Adrenal gland (tissue), 12 donors: ENCODE data around the gene BIRC5. TPM values are rescaled to one million over a fixed set of nuclear protein-coding genes. Genes with fewer than 3 reads are reported as not detected.
A peak's percentile ranks its signal among the peaks of the same experiment; 100 is the strongest.

ENCODE experiments used
- DNase-seq, 7 donors: peaks; one replicate each; pipeline ENCODE4 v3.0.0-alpha.2; 2019 to 2020
- H3K27ac ChIP-seq, 5 donors: fragments of 200-600 bp; sonication (generic) in 4 of 5; 1 replicate in 3 of 5; 2 replicates in 2 of 5; pipeline versions ENCODE4 v1.5.1 to v1.8.0; 2016 to 2020; ENCODE audit warnings: mild to moderate bottlenecking in 1 of 5
- H3K27me3 ChIP-seq: fragments of 200-600 bp; 2 replicates; pipeline ENCODE4 v1.8.0; 2021
- H3K36me3 ChIP-seq, 2 donors: fragments of 200-600 bp; replicated peaks in 1 of 2; 1 replicate in 1 of 2; 2 replicates in 1 of 2; pipeline versions ENCODE4 v1.5.1 to v1.8.0; 2018 to 2022
- H3K4me1 ChIP-seq, 2 donors: fragments of 200-600 bp; replicated peaks in 1 of 2; 1 replicate in 1 of 2; 2 replicates in 1 of 2; pipeline versions ENCODE4 v1.5.1 to v1.8.0; 2018 to 2021
- H3K4me3 ChIP-seq, 4 donors: fragments of 200-600 bp; sonication (generic) in 3 of 4; one replicate each; pipeline ENCODE4 v1.5.1; 2016 to 2018
- H3K9me3 ChIP-seq, 3 donors: fragments of 200-600 bp; sonication (generic) in 1 of 3; replicated peaks in 1 of 3; 1 replicate in 2 of 3; 2 replicates in 1 of 3; pipeline versions ENCODE4 v1.5.1 to v1.8.0; 2016 to 2021
- POLR2A ChIP-seq, 2 donors: fragments of 450-650 bp; IDR thresholded peaks; one replicate each; pipeline ENCODE4 v1.6.1; 2017; ENCODE audit warnings: antibody characterized with exemption in 2 of 2, mild to moderate bottlenecking in 2 of 2, moderate library complexity in 1 of 2
- WGBS, 4 donors: extraction: QIAGEN DNeasy Blood & Tissue Kit in 2 of 4; methylation state at CpG; one replicate each; pipeline versions ENCODE4 v1.1.5 to v1.1.7; 2013 to 2017; 5-methylcytosine and 5-hydroxymethylcytosine counted together
- intact Hi-C, 2 donors: fragments of 100-400 bp; cut with DNase I; formaldehyde crosslinking; loops; one replicate each; pipeline versions ENCODE4 v1.14.1 to v1.15.0; 2022 to 2023
- polyA plus RNA-seq, 3 donors: library from polyadenylated mRNA; stranded (reverse); fragments of 200-250 nt in 2 of 3; fragments of 350-450 nt in 1 of 3; fragmentation: Illumina TruSeq in 1 of 3; extraction: RNeasy Lipid Tissue Mini Kit (QIAGEN cat#74804) in 1 of 3; gene quantifications; one replicate each; pipeline ENCODE4 v1.2.3, GENCODE V29; 2013 to 2014
- total RNA-seq, 9 donors: library from RNA; depleted of rRNA in 4 of 9; stranded (reverse); fragments of >200 nt in 4 of 9; fragments of 120-200 nt in 1 of 9; fragmentation: NEBNext Ultra II Directional in 1 of 9; extraction: Animal tissue kit (Norgen Biotek cat#: 25700) in 1 of 9; gene quantifications; one replicate each; pipeline versions ENCODE4 v1.1.0 to v1.2.4, GENCODE V29; 2013 to 2023
- TF ChIP-seq, protein P1 (sequence below), 6 experiments: fragments of 450-650 bp in 4 of 6; fragments of 200-600 bp in 2 of 6; sonication (generic) in 1 of 6; IDR thresholded peaks; 1 replicate in 5 of 6; 2 replicates in 1 of 6; pipeline versions ENCODE4 v1.5.1 to v1.8.0; 2016 to 2021; ENCODE audit warnings: antibody characterized with exemption in 6 of 6, mild to moderate bottlenecking in 2 of 6, moderate library complexity in 1 of 6
- donor health status: healthy with polysubstance abuse.
- donor health status: Bipolar disorder and iron deficiency.
- donor health status: DM: yes; HTN: yes; CAD: no.
- donor health status: DM: no; HTN: no; CAD: no.
- donor health status: DM: no; HTN: no; CAD: no.
- donor health status: DM: yes; HTN: yes; CAD: no.

Gene BIRC5
- total and polyA plus RNA-seq, 12 donors = 0.12 to 17.6 (median 1.3) TPM

DNA sequence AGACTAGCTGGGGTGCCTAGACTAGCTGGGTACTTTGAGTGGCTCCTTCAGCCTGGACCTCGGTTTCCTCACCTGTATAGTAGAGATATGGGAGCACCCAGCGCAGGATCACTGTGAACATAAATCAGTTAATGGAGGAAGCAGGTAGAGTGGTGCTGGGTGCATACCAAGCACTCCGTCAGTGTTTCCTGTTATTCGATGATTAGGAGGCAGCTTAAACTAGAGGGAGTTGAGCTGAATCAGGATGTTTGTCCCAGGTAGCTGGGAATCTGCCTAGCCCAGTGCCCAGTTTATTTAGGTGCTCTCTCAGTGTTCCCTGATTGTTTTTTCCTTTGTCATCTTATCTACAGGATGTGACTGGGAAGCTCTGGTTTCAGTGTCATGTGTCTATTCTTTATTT is 9.0 kb downstream of the BIRC5 start:
- DNase-seq = no peak
- peak overlapping the region in 2 of 5 donors; percentile 54 to 60 for H3K27ac ChIP-seq
- no peaks in the 10 kb centered on the region for H3K4me1 ChIP-seq
- TF ChIP-seq, protein P1, sequence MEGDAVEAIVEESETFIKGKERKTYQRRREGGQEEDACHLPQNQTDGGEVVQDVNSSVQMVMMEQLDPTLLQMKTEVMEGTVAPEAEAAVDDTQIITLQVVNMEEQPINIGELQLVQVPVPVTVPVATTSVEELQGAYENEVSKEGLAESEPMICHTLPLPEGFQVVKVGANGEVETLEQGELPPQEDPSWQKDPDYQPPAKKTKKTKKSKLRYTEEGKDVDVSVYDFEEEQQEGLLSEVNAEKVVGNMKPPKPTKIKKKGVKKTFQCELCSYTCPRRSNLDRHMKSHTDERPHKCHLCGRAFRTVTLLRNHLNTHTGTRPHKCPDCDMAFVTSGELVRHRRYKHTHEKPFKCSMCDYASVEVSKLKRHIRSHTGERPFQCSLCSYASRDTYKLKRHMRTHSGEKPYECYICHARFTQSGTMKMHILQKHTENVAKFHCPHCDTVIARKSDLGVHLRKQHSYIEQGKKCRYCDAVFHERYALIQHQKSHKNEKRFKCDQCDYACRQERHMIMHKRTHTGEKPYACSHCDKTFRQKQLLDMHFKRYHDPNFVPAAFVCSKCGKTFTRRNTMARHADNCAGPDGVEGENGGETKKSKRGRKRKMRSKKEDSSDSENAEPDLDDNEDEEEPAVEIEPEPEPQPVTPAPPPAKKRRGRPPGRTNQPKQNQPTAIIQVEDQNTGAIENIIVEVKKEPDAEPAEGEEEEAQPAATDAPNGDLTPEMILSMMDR (IDR thresholded peaks at IDR 0.05) = no peak
- TF ChIP-seq POLR2A (IDR thresholded peaks at IDR 0.05) = no peak
- intact Hi-C loops = no loop called here
- WGBS, 4 donors = 78 to 87% (median 83%) methylated on average over 4 of the region's 4 CpGs
- H3K36me3 ChIP-seq = no peaks in the 10 kb centered on the region
- no peaks in the 10 kb centered on the region for H3K9me3 ChIP-seq
- H3K4me3 ChIP-seq = no peak overlapping the region
- no peaks in the 10 kb centered on the region for H3K27me3 ChIP-seq

- intact Hi-C loops = no loop called here
- Histone ChIP-seq H3K4me3 (no peak overlapping the region), H3K27me3 (no peaks in the 10 kb centered on the region), H3K27ac (peak overlapping the region in 2 of 5 donors; percentile 29 to 60), H3K4me1 (no peaks in the 10 kb centered on the region), H3K36me3 (no peaks in the 10 kb centered on the region), H3K9me3 (no peaks in the 10 kb centered on the region)
- 86 to 89% (median 87%) methylated on average over 3 of the region's 3 CpGs for WGBS, 4 donors
- DNase-seq = no peak
- TF ChIP-seq, protein P1 (IDR thresholded peaks at IDR 0.05) = no peak
- no peak for TF ChIP-seq POLR2A (IDR thresholded peaks at IDR 0.05)
Observed at GRCh38 chr17:78223765-78224164, 9.7 kb downstream of the BIRC5 start.

DNA sequence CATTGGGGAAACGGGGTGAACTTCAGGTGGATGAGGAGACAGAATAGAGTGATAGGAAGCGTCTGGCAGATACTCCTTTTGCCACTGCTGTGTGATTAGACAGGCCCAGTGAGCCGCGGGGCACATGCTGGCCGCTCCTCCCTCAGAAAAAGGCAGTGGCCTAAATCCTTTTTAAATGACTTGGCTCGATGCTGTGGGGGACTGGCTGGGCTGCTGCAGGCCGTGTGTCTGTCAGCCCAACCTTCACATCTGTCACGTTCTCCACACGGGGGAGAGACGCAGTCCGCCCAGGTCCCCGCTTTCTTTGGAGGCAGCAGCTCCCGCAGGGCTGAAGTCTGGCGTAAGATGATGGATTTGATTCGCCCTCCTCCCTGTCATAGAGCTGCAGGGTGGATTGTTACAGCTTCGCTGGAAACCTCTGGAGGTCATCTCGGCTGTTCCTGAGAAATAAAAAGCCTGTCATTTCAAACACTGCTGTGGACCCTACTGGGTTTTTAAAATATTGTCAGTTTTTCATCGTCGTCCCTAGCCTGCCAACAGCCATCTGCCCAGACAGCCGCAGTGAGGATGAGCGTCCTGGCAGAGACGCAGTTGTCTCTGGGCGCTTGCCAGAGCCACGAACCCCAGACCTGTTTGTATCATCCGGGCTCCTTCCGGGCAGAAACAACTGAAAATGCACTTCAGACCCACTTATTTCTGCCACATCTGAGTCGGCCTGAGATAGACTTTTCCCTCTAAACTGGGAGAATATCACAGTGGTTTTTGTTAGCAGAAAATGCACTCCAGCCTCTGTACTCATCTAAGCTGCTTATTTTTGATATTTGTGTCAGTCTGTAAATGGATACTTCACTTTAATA is 10.4 kb downstream of the BIRC5 start:
- 72 to 79% (median 76%) methylated on average over 25 to 27 of the region's 27 CpGs for WGBS, 4 donors
- Histone ChIP-seq H3K27ac (peak overlapping the region in 2 of 5 donors; percentile 29 to 60), H3K36me3 (no peaks in the 10 kb centered on the region), H3K4me3 (no peak overlapping the region), H3K27me3 (no peaks in the 10 kb centered on the region), H3K9me3 (no peaks in the 10 kb centered on the region), H3K4me1 (no peaks in the 10 kb centered on the region)
- peak in 2 of 7 donors; percentile 20 to 62 for DNase-seq
- no peak for TF ChIP-seq POLR2A (IDR thresholded peaks at IDR 0.05)
- TF ChIP-seq, protein P1 (IDR thresholded peaks at IDR 0.05) = no peak
- intact Hi-C loops = no loop called here

DNA sequence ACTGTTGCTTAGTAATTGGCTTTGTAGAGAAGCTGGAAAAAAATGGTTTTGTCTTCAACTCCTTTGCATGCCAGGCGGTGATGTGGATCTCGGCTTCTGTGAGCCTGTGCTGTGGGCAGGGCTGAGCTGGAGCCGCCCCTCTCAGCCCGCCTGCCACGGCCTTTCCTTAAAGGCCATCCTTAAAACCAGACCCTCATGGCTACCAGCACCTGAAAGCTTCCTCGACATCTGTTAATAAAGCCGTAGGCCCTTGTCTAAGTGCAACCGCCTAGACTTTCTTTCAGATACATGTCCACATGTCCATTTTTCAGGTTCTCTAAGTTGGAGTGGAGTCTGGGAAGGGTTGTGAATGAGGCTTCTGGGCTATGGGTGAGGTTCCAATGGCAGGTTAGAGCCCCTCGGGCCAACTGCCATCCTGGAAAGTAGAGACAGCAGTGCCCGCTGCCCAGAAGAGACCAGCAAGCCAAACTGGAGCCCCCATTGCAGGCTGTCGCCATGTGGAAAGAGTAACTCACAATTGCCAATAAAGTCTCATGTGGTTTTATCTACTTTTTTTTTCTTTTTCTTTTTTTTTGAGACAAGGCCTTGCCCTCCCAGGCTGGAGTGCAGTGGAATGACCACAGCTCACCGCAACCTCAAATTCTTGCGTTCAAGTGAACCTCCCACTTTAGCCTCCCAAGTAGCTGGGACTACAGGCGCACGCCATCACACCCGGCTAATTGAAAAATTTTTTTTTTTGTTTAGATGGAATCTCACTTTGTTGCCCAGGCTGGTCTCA is 11.2 kb downstream of the BIRC5 start:
- TF ChIP-seq POLR2A (IDR thresholded peaks at IDR 0.05) = no peak
- TF ChIP-seq, protein P1 (IDR thresholded peaks at IDR 0.05) = no peak
- Histone ChIP-seq H3K27ac (peak overlapping the region in 1 of 5 donors; percentile 60), H3K4me3 (no peak overlapping the region), H3K4me1 (no peaks in the 10 kb centered on the region), H3K36me3 (no peaks in the 10 kb centered on the region), H3K9me3 (no peaks in the 10 kb centered on the region), H3K27me3 (peaks cover under 1% of the 10 kb centered on the region)
- DNase-seq = no peak
- intact Hi-C loops = no loop called here
- WGBS, 4 donors = 94 to 97% (median 95%) methylated on average over 16 of the region's 16 CpGs
